Measurements from ENCODE around the gene VTCN1.
A peak's percentile ranks its signal among the peaks of the same experiment; 100 is the strongest.
"Not testable (repeated sequence)": the region's sequence is repeated elsewhere in the genome, so short reads cannot be mapped to it uniquely, and the experiment has no call there.

The VTCN1 gene

GRCh38 chr1:117120774-117121588, 89.7 kb downstream of the VTCN1 start:
- Histone ChIP-seq H3K27me3 (ENCODE audit: control insufficient read depth, insufficient read depth, low read length, poor library complexity, severe bottlenecking) (no peaks in the 10 kb centered on the region), H3K4me3 (ENCODE audit: insufficient read depth, low read depth, low read length) (peak overlapping the region; percentile 37), H3K9me3 (ENCODE audit: control insufficient read depth, low read length) (no peaks in the 10 kb centered on the region), H3K36me3 (ENCODE audit: control insufficient read depth, insufficient read depth, low read length) (peaks cover 17% of the 10 kb centered on the region), H3K4me1 (ENCODE audit: control insufficient read depth, insufficient read depth, low read length) (peaks cover 14% of the 10 kb centered on the region), H3K27ac (ENCODE audit: insufficient read depth, low read depth, low read length, poor library complexity, severe bottlenecking) (peak overlapping the region; percentile 91)
- 17 to 19% methylated on average over 29 of the region's 29 CpGs for WGBS, 2 experiments

- Histone ChIP-seq H3K36me3 (ENCODE audit: control insufficient read depth, insufficient read depth, low read length) (peaks cover 33% of the 10 kb centered on the region), H3K4me1 (ENCODE audit: control insufficient read depth, insufficient read depth, low read length) (peaks cover 14% of the 10 kb centered on the region)
- WGBS, 2 experiments: 89 to 95% methylated on average over 10 of the region's 10 CpGs
- H3K9me3 ChIP-seq (ENCODE audit: control insufficient read depth, low read length); H3K4me3 ChIP-seq (ENCODE audit: insufficient read depth, low read depth, low read length); H3K27me3 ChIP-seq (ENCODE audit: control insufficient read depth, insufficient read depth, low read length, poor library complexity, severe bottlenecking); H3K27ac ChIP-seq (ENCODE audit: insufficient read depth, low read depth, low read length, poor library complexity, severe bottlenecking): not testable (repeated sequence)
Measured at GRCh38 chr1:117119144-117119543, 91.6 kb downstream of the VTCN1 start.

- Histone ChIP-seq H3K27ac (ENCODE audit: insufficient read depth, low read depth, low read length, poor library complexity, severe bottlenecking) (no peak overlapping the region), H3K27me3 (ENCODE audit: control insufficient read depth, insufficient read depth, low read length, poor library complexity, severe bottlenecking) (no peaks in the 10 kb centered on the region), H3K36me3 (ENCODE audit: control insufficient read depth, insufficient read depth, low read length) (peaks cover 40% of the 10 kb centered on the region), H3K4me3 (ENCODE audit: insufficient read depth, low read depth, low read length) (no peak overlapping the region), H3K4me1 (ENCODE audit: control insufficient read depth, insufficient read depth, low read length) (peaks cover 19% of the 10 kb centered on the region), H3K9me3 (ENCODE audit: control insufficient read depth, low read length) (no peaks in the 10 kb centered on the region)
- WGBS, 2 experiments: 92 to 93% methylated on average over 12 of the region's 12 CpGs
Measured at GRCh38 chr1:117118137-117118536, 92.6 kb downstream of the VTCN1 start.

GRCh38 chr1:117117697-117118096, 93.0 kb downstream of the VTCN1 start:
- no peaks in the 10 kb centered on the region for H3K9me3 ChIP-seq (ENCODE audit: control insufficient read depth, low read length)
- peaks cover 19% of the 10 kb centered on the region for H3K4me1 ChIP-seq (ENCODE audit: control insufficient read depth, insufficient read depth, low read length)
- H3K27ac ChIP-seq (ENCODE audit: insufficient read depth, low read depth, low read length, poor library complexity, severe bottlenecking): no peak overlapping the region
- WGBS, 2 experiments: 90 to 95% methylated on average over 2 of the region's 2 CpGs
- H3K27me3 ChIP-seq (ENCODE audit: control insufficient read depth, insufficient read depth, low read length, poor library complexity, severe bottlenecking): no peaks in the 10 kb centered on the region
- no peak overlapping the region for H3K4me3 ChIP-seq (ENCODE audit: insufficient read depth, low read depth, low read length)
- H3K36me3 ChIP-seq (ENCODE audit: control insufficient read depth, insufficient read depth, low read length): peaks cover 40% of the 10 kb centered on the region

GRCh38 chr1:117116784-117117130, 94.0 kb downstream of the VTCN1 start:
- WGBS, 2 experiments: 93 to 98% methylated on average over 3 of the region's 3 CpGs
- peaks cover 14% of the 10 kb centered on the region for H3K4me1 ChIP-seq (ENCODE audit: control insufficient read depth, insufficient read depth, low read length)
- H3K36me3 ChIP-seq (ENCODE audit: control insufficient read depth, insufficient read depth, low read length): peaks cover 40% of the 10 kb centered on the region
- H3K9me3 ChIP-seq (ENCODE audit: control insufficient read depth, low read length): no peaks in the 10 kb centered on the region
- no peaks in the 10 kb centered on the region for H3K27me3 ChIP-seq (ENCODE audit: control insufficient read depth, insufficient read depth, low read length, poor library complexity, severe bottlenecking)
- H3K4me3 ChIP-seq (ENCODE audit: insufficient read depth, low read depth, low read length): no peak overlapping the region
- no peak overlapping the region for H3K27ac ChIP-seq (ENCODE audit: insufficient read depth, low read depth, low read length, poor library complexity, severe bottlenecking)

GRCh38 chr1:117116090-117116783, 94.5 kb downstream of the VTCN1 start:
- Histone ChIP-seq H3K9me3 (ENCODE audit: control insufficient read depth, low read length) (no peaks in the 10 kb centered on the region), H3K27me3 (ENCODE audit: control insufficient read depth, insufficient read depth, low read length, poor library complexity, severe bottlenecking) (no peaks in the 10 kb centered on the region), H3K4me3 (ENCODE audit: insufficient read depth, low read depth, low read length) (no peak overlapping the region), H3K27ac (ENCODE audit: insufficient read depth, low read depth, low read length, poor library complexity, severe bottlenecking) (no peak overlapping the region), H3K36me3 (ENCODE audit: control insufficient read depth, insufficient read depth, low read length) (peaks cover 43% of the 10 kb centered on the region), H3K4me1 (ENCODE audit: control insufficient read depth, insufficient read depth, low read length) (peaks cover 14% of the 10 kb centered on the region)
- 94 to 96% methylated on average over 13 of the region's 13 CpGs for WGBS, 2 experiments

- H3K4me1 ChIP-seq (ENCODE audit: control insufficient read depth, insufficient read depth, low read length): peaks cover 5% of the 10 kb centered on the region
- no peaks in the 10 kb centered on the region for H3K27me3 ChIP-seq (ENCODE audit: control insufficient read depth, insufficient read depth, low read length, poor library complexity, severe bottlenecking)
- peaks cover 51% of the 10 kb centered on the region for H3K36me3 ChIP-seq (ENCODE audit: control insufficient read depth, insufficient read depth, low read length)
- H3K9me3 ChIP-seq (ENCODE audit: control insufficient read depth, low read length): no peaks in the 10 kb centered on the region
- H3K27ac ChIP-seq (ENCODE audit: insufficient read depth, low read depth, low read length, poor library complexity, severe bottlenecking): no peak overlapping the region
- 80% methylated on average over 1 of the region's 2 CpGs; no CpG with 5 or more reads in 1 of the 2 experiments for WGBS, 2 experiments
- H3K4me3 ChIP-seq (ENCODE audit: insufficient read depth, low read depth, low read length): no peak overlapping the region
Measured at GRCh38 chr1:117114877-117115276, 95.8 kb downstream of the VTCN1 start.

- Histone ChIP-seq H3K4me3 (ENCODE audit: insufficient read depth, low read depth, low read length) (no peak overlapping the region), H3K27me3 (ENCODE audit: control insufficient read depth, insufficient read depth, low read length, poor library complexity, severe bottlenecking) (no peaks in the 10 kb centered on the region), H3K9me3 (ENCODE audit: control insufficient read depth, low read length) (no peaks in the 10 kb centered on the region), H3K4me1 (ENCODE audit: control insufficient read depth, insufficient read depth, low read length) (peaks cover 5% of the 10 kb centered on the region), H3K36me3 (ENCODE audit: control insufficient read depth, insufficient read depth, low read length) (peaks cover 63% of the 10 kb centered on the region), H3K27ac (ENCODE audit: insufficient read depth, low read depth, low read length, poor library complexity, severe bottlenecking) (no peak overlapping the region)
- 91 to 95% methylated on average over 11 of the region's 11 CpGs for WGBS, 2 experiments
Measured at GRCh38 chr1:117113199-117113598, 97.5 kb downstream of the VTCN1 start.

- Histone ChIP-seq H3K27ac (ENCODE audit: insufficient read depth, low read depth, low read length, poor library complexity, severe bottlenecking) (no peak overlapping the region), H3K4me1 (ENCODE audit: control insufficient read depth, insufficient read depth, low read length) (peaks cover 5% of the 10 kb centered on the region), H3K9me3 (ENCODE audit: control insufficient read depth, low read length) (no peaks in the 10 kb centered on the region), H3K4me3 (ENCODE audit: insufficient read depth, low read depth, low read length) (no peak overlapping the region), H3K27me3 (ENCODE audit: control insufficient read depth, insufficient read depth, low read length, poor library complexity, severe bottlenecking) (no peaks in the 10 kb centered on the region), H3K36me3 (ENCODE audit: control insufficient read depth, insufficient read depth, low read length) (peaks cover 62% of the 10 kb centered on the region)
- 85% methylated on average over 6 to 7 of the region's 7 CpGs for WGBS, 2 experiments
Measured at GRCh38 chr1:117112047-117112717, 98.5 kb downstream of the VTCN1 start.

- Histone ChIP-seq H3K4me3 (ENCODE audit: insufficient read depth, low read depth, low read length) (no peak overlapping the region), H3K4me1 (ENCODE audit: control insufficient read depth, insufficient read depth, low read length) (peaks cover 5% of the 10 kb centered on the region), H3K27ac (ENCODE audit: insufficient read depth, low read depth, low read length, poor library complexity, severe bottlenecking) (no peak overlapping the region), H3K9me3 (ENCODE audit: control insufficient read depth, low read length) (no peaks in the 10 kb centered on the region), H3K36me3 (ENCODE audit: control insufficient read depth, insufficient read depth, low read length) (peaks cover 59% of the 10 kb centered on the region), H3K27me3 (ENCODE audit: control insufficient read depth, insufficient read depth, low read length, poor library complexity, severe bottlenecking) (no peaks in the 10 kb centered on the region)
- 80 to 98% methylated on average over 2 of the region's 2 CpGs for WGBS, 2 experiments
Measured at GRCh38 chr1:117110774-117111173, 100.0 kb downstream of the VTCN1 start.
